Astrocyte (in vitro differentiated cells and primary cell): Measurements from ENCODE around the gene PRR15L. TPM values are rescaled to one million over a fixed set of nuclear protein-coding genes. Genes with fewer than 3 reads are reported as not detected.
"Not testable (repeated sequence)": the region's sequence is repeated elsewhere in the genome, so short reads cannot be mapped to it uniquely, and the experiment has no call there.

ENCODE experiments used
- DNase-seq: peaks from one replicate; pipeline ENCODE4 v3.0.0-alpha.2; 2010; ENCODE audit warnings: low read depth
- FAIRE-seq: peaks from 2 replicates; lab custom pipeline; 2011; peaks lifted over from hg19 to GRCh38; lab: Jason Lieb, UNC
- H2AFZ ChIP-seq: 2 replicates; pipeline ENCODE4 v1.6.0; 2012; ENCODE audit warnings: low read depth, low read length, inconsistent platforms
- H3K27ac ChIP-seq: 2 replicates; pipeline ENCODE4 v1.5.1; 2011; ENCODE audit warnings: low read depth, low read length, inconsistent platforms
- H3K27me3 ChIP-seq: 2 replicates; pipeline ENCODE4 v1.6.0; 2011; ENCODE audit warnings: low read length, inconsistent platforms; ENCODE audit not compliant: insufficient read depth
- H3K36me3 ChIP-seq: 2 replicates; pipeline ENCODE4 v1.5.1; 2011; ENCODE audit warnings: low read length, inconsistent platforms; ENCODE audit not compliant: insufficient read depth
- H3K4me1 ChIP-seq: 2 replicates; pipeline ENCODE4 v1.5.1; 2011; ENCODE audit warnings: low read length, inconsistent platforms; ENCODE audit not compliant: insufficient read depth
- H3K4me2 ChIP-seq: 2 replicates; pipeline ENCODE4 v1.6.0; 2012; ENCODE audit warnings: low read length, inconsistent platforms
- H3K4me3 ChIP-seq: 2 replicates; pipeline ENCODE4 v1.5.1; 2011; ENCODE audit warnings: low read depth, mild to moderate bottlenecking, low read length, inconsistent platforms; ENCODE audit not compliant: insufficient read depth
- H3K79me2 ChIP-seq: 2 replicates; pipeline ENCODE4 v1.6.0; 2012; ENCODE audit warnings: mild to moderate bottlenecking, low read length, inconsistent platforms; ENCODE audit not compliant: insufficient read depth
- H3K9ac ChIP-seq: 2 replicates; pipeline ENCODE4 v1.6.0; 2012; ENCODE audit warnings: mild to moderate bottlenecking, low read length, inconsistent platforms
- H3K9me3 ChIP-seq: 2 replicates; pipeline ENCODE4 v1.5.1; 2012; ENCODE audit warnings: low read depth, mild to moderate bottlenecking, low read length, inconsistent platforms; ENCODE audit not compliant: insufficient read depth
- H4K20me1 ChIP-seq: 2 replicates; pipeline ENCODE4 v1.6.0; 2012; ENCODE audit warnings: low read length, inconsistent platforms; ENCODE audit not compliant: insufficient read depth
- H3K27ac Mint-ChIP-seq: one replicate; pipeline ENCODE4 v1.8.0; 2021; ENCODE audit warnings: mild to moderate bottlenecking, mixed read lengths; ENCODE audit not compliant: unreplicated experiment
- H3K27me3 Mint-ChIP-seq: one replicate; pipeline ENCODE4 v1.8.0; 2021; ENCODE audit warnings: low read depth, mixed read lengths; ENCODE audit not compliant: unreplicated experiment
- H3K36me3 Mint-ChIP-seq: one replicate; pipeline ENCODE4 v1.8.0; 2021; ENCODE audit warnings: low read depth, mixed read lengths; ENCODE audit not compliant: unreplicated experiment
- H3K4me1 Mint-ChIP-seq: one replicate; pipeline ENCODE4 v1.8.0; 2021; ENCODE audit warnings: low read depth, mixed read lengths; ENCODE audit not compliant: unreplicated experiment
- H3K4me3 Mint-ChIP-seq: one replicate; pipeline ENCODE4 v1.8.0; 2021; ENCODE audit warnings: mild to moderate bottlenecking, moderate library complexity, mixed read lengths; ENCODE audit not compliant: unreplicated experiment
- H3K9me3 Mint-ChIP-seq: one replicate; pipeline ENCODE4 v1.8.0; 2021; ENCODE audit warnings: mild to moderate bottlenecking, mixed read lengths; ENCODE audit not compliant: unreplicated experiment
- EZH2 ChIP-seq: IDR thresholded peaks from 2 replicates; pipeline ENCODE4 v1.6.1; 2012; ENCODE audit warnings: mild to moderate bottlenecking, low read length, inconsistent platforms; ENCODE audit not compliant: insufficient read depth
- total RNA-seq: library from RNA; stranded (reverse); gene quantifications from 2 replicates; pipeline ENCODE4 v1.2.1, GENCODE V29; 2021
- TF ChIP-seq, protein P1 (sequence below): IDR thresholded peaks from 2 replicates; pipeline ENCODE4 v1.5.1; 2011; ENCODE audit warnings: low read depth, mild to moderate bottlenecking, inconsistent platforms, low read length, moderate library complexity; ENCODE audit not compliant: insufficient read depth

PRR15L gene
- total RNA-seq, 1 donor from 2014 or later, result not detected

DNA sequence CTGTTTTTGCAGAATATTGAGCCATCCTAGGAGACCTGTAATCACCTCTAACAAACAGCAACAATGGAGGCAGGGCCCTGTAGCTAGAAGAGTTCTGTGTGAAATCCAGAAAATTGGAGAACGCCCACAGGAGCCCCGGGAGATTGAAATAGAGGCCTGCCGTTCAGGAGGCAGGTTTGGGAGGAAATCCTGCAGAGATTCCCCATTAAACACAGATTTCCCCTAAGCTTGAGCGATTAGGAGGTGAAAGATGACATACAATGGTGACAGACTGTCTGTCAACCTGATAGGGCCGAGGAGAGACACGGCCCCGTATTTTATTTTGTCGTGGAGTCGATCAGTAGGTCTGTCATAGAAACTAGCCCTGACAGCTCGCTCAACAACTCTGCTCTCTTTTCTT is 31.5 kb upstream of the PRR15L start:
- no peaks in the 10 kb centered on the region for H4K20me1 ChIP-seq
- no peak overlapping the region for H3K27ac ChIP-seq
- no peak overlapping the region for H3K4me2 ChIP-seq
- no peaks in the 10 kb centered on the region for H3K79me2 ChIP-seq
- no peaks in the 10 kb centered on the region for H3K9me3 ChIP-seq
- Mint-ChIP-seq H3K4me3 (no peak overlapping the region), H3K4me1 (peaks cover 11% of the 10 kb centered on the region), H3K27ac (no peak overlapping the region), H3K36me3 (peaks cover 8% of the 10 kb centered on the region), H3K9me3 (no peaks in the 10 kb centered on the region), H3K27me3 (peaks cover 9% of the 10 kb centered on the region)
- no peak overlapping the region for H3K9ac ChIP-seq
- no peak for DNase-seq
- H2AFZ ChIP-seq, result no peak overlapping the region
- TF ChIP-seq, protein P1, sequence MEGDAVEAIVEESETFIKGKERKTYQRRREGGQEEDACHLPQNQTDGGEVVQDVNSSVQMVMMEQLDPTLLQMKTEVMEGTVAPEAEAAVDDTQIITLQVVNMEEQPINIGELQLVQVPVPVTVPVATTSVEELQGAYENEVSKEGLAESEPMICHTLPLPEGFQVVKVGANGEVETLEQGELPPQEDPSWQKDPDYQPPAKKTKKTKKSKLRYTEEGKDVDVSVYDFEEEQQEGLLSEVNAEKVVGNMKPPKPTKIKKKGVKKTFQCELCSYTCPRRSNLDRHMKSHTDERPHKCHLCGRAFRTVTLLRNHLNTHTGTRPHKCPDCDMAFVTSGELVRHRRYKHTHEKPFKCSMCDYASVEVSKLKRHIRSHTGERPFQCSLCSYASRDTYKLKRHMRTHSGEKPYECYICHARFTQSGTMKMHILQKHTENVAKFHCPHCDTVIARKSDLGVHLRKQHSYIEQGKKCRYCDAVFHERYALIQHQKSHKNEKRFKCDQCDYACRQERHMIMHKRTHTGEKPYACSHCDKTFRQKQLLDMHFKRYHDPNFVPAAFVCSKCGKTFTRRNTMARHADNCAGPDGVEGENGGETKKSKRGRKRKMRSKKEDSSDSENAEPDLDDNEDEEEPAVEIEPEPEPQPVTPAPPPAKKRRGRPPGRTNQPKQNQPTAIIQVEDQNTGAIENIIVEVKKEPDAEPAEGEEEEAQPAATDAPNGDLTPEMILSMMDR, result no peak
- TF ChIP-seq EZH2, result no peak
- FAIRE-seq, result no peak
- no peaks in the 10 kb centered on the region for H3K27me3 ChIP-seq
- H3K4me3 ChIP-seq, result no peak overlapping the region
- H3K4me1 ChIP-seq, result peaks cover 6% of the 10 kb centered on the region
- no peaks in the 10 kb centered on the region for H3K36me3 ChIP-seq

DNA sequence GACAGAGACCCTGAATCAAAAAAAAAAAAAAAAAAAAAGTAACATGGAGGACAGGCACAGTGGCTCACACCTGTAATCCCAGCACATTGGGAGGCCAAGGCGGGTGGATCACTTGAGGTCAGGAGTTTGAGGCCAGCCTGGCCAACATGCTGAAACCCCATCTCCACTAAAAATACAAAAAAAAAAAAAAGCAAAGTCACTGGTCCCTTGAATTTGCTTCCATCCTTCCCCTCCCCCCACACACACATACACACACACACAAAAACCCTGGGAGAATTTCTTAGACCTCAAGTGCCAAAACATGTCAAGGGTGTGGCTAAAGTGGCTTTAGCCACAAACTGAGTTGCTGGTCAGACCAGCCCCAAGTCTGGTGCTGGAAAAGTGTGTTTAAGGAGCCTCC is 30.8 kb upstream of the PRR15L start:
- H3K9me3 Mint-ChIP-seq, H3K27me3 Mint-ChIP-seq, H3K9me3 ChIP-seq, H3K27ac Mint-ChIP-seq, H3K27ac ChIP-seq, H4K20me1 ChIP-seq, H3K36me3 ChIP-seq, H2AFZ ChIP-seq, H3K27me3 ChIP-seq, H3K4me3 ChIP-seq, DNase-seq, H3K4me3 Mint-ChIP-seq, H3K79me2 ChIP-seq, H3K4me2 ChIP-seq, FAIRE-seq, H3K9ac ChIP-seq: not testable (repeated sequence)
- H3K4me1 Mint-ChIP-seq, result peaks cover 11% of the 10 kb centered on the region
- H3K4me1 ChIP-seq, result peaks cover 12% of the 10 kb centered on the region
- H3K36me3 Mint-ChIP-seq, result peaks cover 15% of the 10 kb centered on the region

DNA sequence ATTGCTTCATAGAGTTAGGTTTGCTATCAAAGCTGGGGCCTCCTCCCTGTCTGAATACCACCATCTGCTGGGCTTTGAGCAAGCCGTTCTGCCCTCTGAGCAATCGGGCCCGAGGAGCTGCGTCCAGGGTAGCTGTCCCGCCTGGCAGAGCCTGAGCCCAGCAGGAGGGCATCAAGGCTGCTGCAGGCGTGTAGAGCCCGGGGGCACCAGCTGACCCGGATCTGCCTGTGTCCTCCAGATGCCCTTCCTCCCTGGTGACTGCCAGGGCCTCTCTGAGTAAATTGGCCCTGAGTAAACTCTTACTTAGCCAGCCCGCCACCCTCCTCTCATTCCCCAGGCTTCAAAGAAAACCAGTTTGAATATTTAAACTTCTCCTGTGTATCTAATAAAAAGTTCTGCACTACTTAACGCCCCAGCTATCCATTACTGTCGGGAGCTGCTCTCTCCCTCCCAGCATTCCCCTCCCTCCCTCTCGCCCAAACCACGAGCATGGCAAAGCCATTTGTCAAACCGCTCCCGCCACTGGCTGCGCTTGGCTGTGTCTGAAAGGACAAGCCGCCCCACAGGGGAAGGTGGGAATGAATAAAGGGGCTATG is 29.7 kb upstream of the PRR15L start:
- FAIRE-seq, result no peak
- no peaks in the 10 kb centered on the region for H3K9me3 ChIP-seq
- TF ChIP-seq, protein P1, result no peak
- TF ChIP-seq EZH2, result no peak
- no peaks in the 10 kb centered on the region for H3K79me2 ChIP-seq
- peaks cover 9% of the 10 kb centered on the region for H3K27me3 Mint-ChIP-seq
- H3K4me1 ChIP-seq, result peaks cover 12% of the 10 kb centered on the region
- H3K4me2 ChIP-seq, result peak overlapping the region; percentile 20
- no peaks in the 10 kb centered on the region for H4K20me1 ChIP-seq
- H3K27ac Mint-ChIP-seq, result no peak overlapping the region
- no peak overlapping the region for H3K4me3 Mint-ChIP-seq
- H3K4me1 Mint-ChIP-seq, result peaks cover 11% of the 10 kb centered on the region
- no peaks in the 10 kb centered on the region for H3K27me3 ChIP-seq
- H3K36me3 Mint-ChIP-seq, result peaks cover 18% of the 10 kb centered on the region
- peaks cover 3% of the 10 kb centered on the region for H3K36me3 ChIP-seq
- H3K9me3 Mint-ChIP-seq, result no peaks in the 10 kb centered on the region
- H3K9ac ChIP-seq, result no peak overlapping the region
- no peak overlapping the region for H3K27ac ChIP-seq
- no peak overlapping the region for H3K4me3 ChIP-seq
- peak; percentile 44 for DNase-seq
- H2AFZ ChIP-seq, result peak overlapping the region; percentile 55
